IMR-90 (cell line): ENCODE measurements around the gene TMEM63B. TPM values are rescaled to one million over a fixed set of nuclear protein-coding genes. Genes with fewer than 3 reads are reported as not detected.

ENCODE experiments used
- ATAC-seq: fragments of 200-7000 bp; cut with Tn5 transposase; 2 replicates; pipeline ENCODE4 v1.9.1; 2020; ENCODE audit warnings: low read depth, mild to moderate bottlenecking, moderate library complexity
- BruUV-seq: library from RNA; stranded (reverse); fragments of 400-500 nt; replicated peaks from 2 replicates; lab custom pipeline; 2021; lab: Mats Ljungman, UMichigan
- CTCF ChIA-PET: fragments of 300-600 bp; formaldehyde crosslinking; extraction: SDS; loops from one replicate; lab custom pipeline; 2021; ENCODE audit warnings: antibody characterized with exemption; lab: Yijun Ruan, JAX
- POLR2A ChIA-PET: fragments of 300-600 bp; sonication (Branson Sonifier 250); formaldehyde crosslinking; loops from one replicate; lab custom pipeline; 2022; ENCODE audit warnings: antibody characterized with exemption; ENCODE audit not compliant: unreplicated experiment; lab: Charles Lee
- DNase-seq: peaks from one replicate; pipeline ENCODE4 v3.0.0; 2013
- H2AFZ ChIP-seq: replicated peaks from 2 replicates; pipeline ENCODE3; 2013; ENCODE audit warnings: low read length, mild to moderate bottlenecking; ENCODE audit not compliant: poor library complexity
- H2AK5ac ChIP-seq: 2 replicates; pipeline ENCODE4 v1.6.1; 2013; ENCODE audit warnings: low read depth, low read length, inconsistent platforms
- H2AK9ac ChIP-seq: replicated peaks from 2 replicates; pipeline ENCODE3; 2013; ENCODE audit warnings: mild to moderate bottlenecking, low read depth, low read length, moderate library complexity; ENCODE audit not compliant: poor library complexity
- H2BK120ac ChIP-seq: 2 replicates; pipeline ENCODE4 v1.6.1; 2013; ENCODE audit warnings: low read depth, low read length, inconsistent platforms
- H2BK15ac ChIP-seq: 3 replicates; pipeline ENCODE4 v1.6.1; 2013; ENCODE audit warnings: low read depth, low read length, inconsistent platforms
- H2BK20ac ChIP-seq: 2 replicates; pipeline ENCODE4 v1.6.1; 2013; ENCODE audit warnings: low read depth, mild to moderate bottlenecking, inconsistent platforms, low read length, moderate library complexity
- H2BK5ac ChIP-seq: 2 replicates; pipeline ENCODE4 v1.6.1; 2013; ENCODE audit warnings: mild to moderate bottlenecking, low read depth, low read length, inconsistent platforms; ENCODE audit not compliant: poor library complexity, severe bottlenecking
- H3K14ac ChIP-seq: replicated peaks from 2 replicates; pipeline ENCODE4 v1.6.1; 2013; ENCODE audit warnings: low read depth, low read length, inconsistent platforms
- H3K18ac ChIP-seq: 2 replicates; pipeline ENCODE4 v1.6.1; 2013; ENCODE audit warnings: low read depth, low read length, control low read depth
- H3K23ac ChIP-seq: 2 replicates; pipeline ENCODE4 v1.6.1; 2013; ENCODE audit warnings: low read depth, low read length, inconsistent platforms
- H3K27ac ChIP-seq: 2 replicates; pipeline ENCODE4 v1.5.1; 2013; ENCODE audit warnings: mild to moderate bottlenecking, control low read depth, low read length; ENCODE audit not compliant: insufficient read depth
- H3K27me3 ChIP-seq: 2 replicates; pipeline ENCODE4 v1.6.1; 2013; ENCODE audit warnings: low read length; ENCODE audit not compliant: control insufficient read depth, insufficient read depth
- H3K36me3 ChIP-seq: 2 replicates; pipeline ENCODE4 v1.6.1; 2013; ENCODE audit warnings: low read length, mixed read lengths; ENCODE audit not compliant: control insufficient read depth, insufficient read depth
- H3K4ac ChIP-seq: 2 replicates; pipeline ENCODE4 v1.6.1; 2013; ENCODE audit warnings: low read depth, low read length, inconsistent platforms
- H3K4me1 ChIP-seq: 2 replicates; pipeline ENCODE4 v1.6.1; 2013; ENCODE audit warnings: low read length, mixed read lengths; ENCODE audit not compliant: control insufficient read depth, insufficient read depth
- H3K4me2 ChIP-seq: 2 replicates; pipeline ENCODE4 v1.6.1; 2013; ENCODE audit warnings: low read depth, mild to moderate bottlenecking, control low read depth, low read length, moderate library complexity
- H3K4me3 ChIP-seq: 2 replicates; pipeline ENCODE4 v1.5.1; 2013; ENCODE audit warnings: low read depth, mild to moderate bottlenecking, control low read depth, low read length, moderate library complexity; ENCODE audit not compliant: insufficient read depth
- H3K56ac ChIP-seq: 2 replicates; pipeline ENCODE4 v1.6.1; 2013; ENCODE audit warnings: low read length, inconsistent platforms; ENCODE audit not compliant: insufficient read depth; ENCODE audit errors: extremely low read depth
- H3K79me1 ChIP-seq, 2 experiments: 2 replicates each; pipeline ENCODE4 v1.6.1; 2013; ENCODE audit warnings: low read length in 2 of 2, inconsistent platforms in 1 of 2, low read depth in 1 of 2
- H3K9ac ChIP-seq: 2 replicates; pipeline ENCODE4 v1.6.1; 2013; ENCODE audit warnings: low read depth, low read length, control low read depth
- H3K9me1 ChIP-seq: 2 replicates; pipeline ENCODE4 v1.6.1; 2013; ENCODE audit warnings: low read length, inconsistent platforms; ENCODE audit not compliant: insufficient read depth
- H3K9me3 ChIP-seq: 2 replicates; pipeline ENCODE4 v1.6.1; 2013; ENCODE audit warnings: low read length; ENCODE audit not compliant: control insufficient read depth, insufficient read depth
- H4K20me1 ChIP-seq: 2 replicates; pipeline ENCODE4 v1.6.1; 2013; ENCODE audit warnings: low read length, inconsistent platforms; ENCODE audit not compliant: insufficient read depth
- H4K5ac ChIP-seq: 2 replicates; pipeline ENCODE4 v1.6.1; 2013; ENCODE audit warnings: mild to moderate bottlenecking, low read depth, low read length, control low read depth
- H4K8ac ChIP-seq, 2 experiments: 2 replicates each; pipeline ENCODE4 v1.6.1; 2013; ENCODE audit warnings: low read depth in 2 of 2, low read length in 2 of 2, control low read depth in 1 of 2, inconsistent platforms in 1 of 2
- H4K91ac ChIP-seq: 2 replicates; pipeline ENCODE4 v1.6.1; 2013; ENCODE audit warnings: low read depth, low read length, inconsistent platforms; ENCODE audit not compliant: insufficient read depth
- BHLHE40 ChIP-seq: fragments of 150-350 bp; IDR thresholded peaks from 2 replicates; pipeline ENCODE4 v1.6.1; 2016; ENCODE audit warnings: mild to moderate bottlenecking, low read depth, low read length
- CEBPB ChIP-seq: IDR thresholded peaks from 2 replicates; pipeline ENCODE4 v1.6.1; 2012; ENCODE audit warnings: low read depth, low read length, improper control_type of control experiment
- CHD1 ChIP-seq: IDR thresholded peaks from 2 replicates; pipeline ENCODE4 v1.6.1; 2012; ENCODE audit warnings: low read depth, low read length, improper control_type of control experiment
- MAFK ChIP-seq: IDR thresholded peaks from 2 replicates; pipeline ENCODE4 v1.6.1; 2012; ENCODE audit warnings: low read depth, low read length, improper control_type of control experiment
- MAZ ChIP-seq: IDR thresholded peaks from 2 replicates; pipeline ENCODE4 v1.6.1; 2012; ENCODE audit warnings: low read depth, mild to moderate bottlenecking, low read length, improper control_type of control experiment, moderate library complexity, borderline replicate concordance
- MXI1 ChIP-seq: IDR thresholded peaks from 2 replicates; pipeline ENCODE4 v1.6.1; 2012; ENCODE audit warnings: low read depth, mild to moderate bottlenecking, low read length, moderate library complexity, borderline replicate concordance
- NFE2L2 ChIP-seq: fragments of 150-350 bp; IDR thresholded peaks from 2 replicates; pipeline ENCODE4 v1.6.1; 2016; ENCODE audit warnings: low read depth, mild to moderate bottlenecking, low read length
- POLR2A ChIP-seq: IDR thresholded peaks from 2 replicates; pipeline ENCODE4 v1.6.1; 2012; ENCODE audit warnings: mild to moderate bottlenecking, low read depth, low read length
- RAD21 ChIP-seq: IDR thresholded peaks from 2 replicates; pipeline ENCODE4 v1.6.1; 2012; ENCODE audit warnings: low read length, improper control_type of control experiment
- RFX5 ChIP-seq: IDR thresholded peaks from 2 replicates; pipeline ENCODE4 v1.8.0; 2012; ENCODE audit warnings: low read depth, mild to moderate bottlenecking, low read length, moderate library complexity
- SMC3 ChIP-seq: fragments of 150-350 bp; IDR thresholded peaks from 2 replicates; pipeline ENCODE4 v1.6.1; 2016; ENCODE audit warnings: low read depth, mild to moderate bottlenecking, antibody characterized with exemption, low read length, moderate library complexity
- dilution Hi-C: fragments of 300-500 bp; cut with HindIII; formaldehyde crosslinking; loops from one replicate; pipeline ENCODE4 v1.14.3; 2018; ENCODE audit warnings: low sequenced_read_pairs; ENCODE audit not compliant: unreplicated experiment
- in situ Hi-C: fragments of 300-500 bp; cut with MboI; formaldehyde crosslinking; loops from 3 replicates; pipeline ENCODE4 v1.14.3; 2019; ENCODE audit warnings: low sequenced_read_pairs, inconsistent platforms, mixed read lengths
- intact Hi-C: fragments of 100-400 bp; cut with micrococcal nuclease; formaldehyde crosslinking; loops from 2 replicates; pipeline ENCODE4 v1.10.0; 2022
- polyA plus RNA-seq, 3 experiments: library from polyadenylated mRNA; depleted of rRNA; stranded (reverse); fragments of >200 nt; gene quantifications; 2 replicates each; pipeline ENCODE4 v1.2.3, GENCODE V29; 2012; ENCODE audit warnings: low replicate concordance in 1 of 3
- total RNA-seq: library from RNA; depleted of rRNA; stranded (reverse); fragments of >200 nt; gene quantifications from 2 replicates; pipeline ENCODE4 v1.2.3, GENCODE V29; 2012
- TF ChIP-seq, protein P1 (sequence below): fragments of 150-350 bp; IDR thresholded peaks from 2 replicates; pipeline ENCODE4 v1.6.1; 2016; ENCODE audit warnings: low read depth, mild to moderate bottlenecking, low read length, moderate library complexity, borderline replicate concordance
- TF ChIP-seq, protein P2 (sequence below): fragments of 150-350 bp; IDR thresholded peaks from 2 replicates; pipeline ENCODE4 v1.6.1; 2017; ENCODE audit warnings: mild to moderate bottlenecking, antibody characterized with exemption, low read length, low read depth

The TMEM63B gene
- total and polyA plus RNA-seq, 2 of the 4 experiments (the other 2 are of a cell fraction): 12.2 to 42.6 TPM

DNA sequence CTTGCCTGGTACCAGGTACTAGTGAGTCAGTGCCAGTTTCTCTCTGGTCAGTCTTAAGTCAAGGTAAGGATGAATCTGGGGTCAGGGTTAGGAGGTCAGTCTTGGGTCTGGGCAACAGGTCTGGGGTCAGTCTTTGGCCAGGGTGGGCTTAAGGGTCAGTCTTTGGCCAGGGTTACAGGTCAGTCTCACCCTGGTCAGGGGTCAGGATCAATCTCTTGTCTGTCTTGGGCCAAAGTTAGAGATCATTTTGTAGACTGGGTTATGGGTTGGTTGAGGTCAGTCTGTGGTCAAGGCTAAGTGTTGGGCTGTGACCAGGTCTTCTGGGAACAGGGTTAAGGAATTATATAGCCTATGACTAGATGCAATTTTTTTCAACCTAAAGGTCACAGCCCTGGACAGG lies 18.5 kb downstream of the TMEM63B start:
- Histone ChIP-seq H3K4me3 (no peak overlapping the region), H3K79me1 (no peaks in the 10 kb centered on the region), H2BK5ac (no peak overlapping the region), H2BK15ac (no peak overlapping the region), H4K8ac (no peak overlapping the region), H3K23ac (no peak overlapping the region), H2BK120ac (no peak overlapping the region), H3K9me1 (no peaks in the 10 kb centered on the region), H3K27ac (no peak overlapping the region), H2AK5ac (no peak overlapping the region), H4K20me1 (no peaks in the 10 kb centered on the region), H2BK20ac (no peak overlapping the region), H4K91ac (no peak overlapping the region), H2AFZ (no peak overlapping the region), H2AK9ac (no peak overlapping the region), H3K18ac (no peak overlapping the region), H3K36me3 (peaks cover 55% of the 10 kb centered on the region), H3K4me2 (no peak overlapping the region), H3K4me1 (no peaks in the 10 kb centered on the region), H3K4ac (no peak overlapping the region), H3K9me3 (no peaks in the 10 kb centered on the region), H3K56ac (no peak overlapping the region), H3K9ac (no peak overlapping the region), H3K14ac (no peak overlapping the region), H4K5ac (no peak overlapping the region), H3K27me3 (no peaks in the 10 kb centered on the region)
- POLR2A ChIA-PET: no interaction called here
- CTCF ChIA-PET: no interaction called here
- ATAC-seq: no peak
- intact Hi-C loops (no loop called here), in situ Hi-C loops (no loop called here), dilution Hi-C loops (no loop called here)
- no peak for TF ChIP-seq CHD1
- TF ChIP-seq MAZ: no peak
- no peak for TF ChIP-seq CEBPB
- no peak for TF ChIP-seq POLR2A
- no peak for TF ChIP-seq MXI1
- TF ChIP-seq, protein P1, sequence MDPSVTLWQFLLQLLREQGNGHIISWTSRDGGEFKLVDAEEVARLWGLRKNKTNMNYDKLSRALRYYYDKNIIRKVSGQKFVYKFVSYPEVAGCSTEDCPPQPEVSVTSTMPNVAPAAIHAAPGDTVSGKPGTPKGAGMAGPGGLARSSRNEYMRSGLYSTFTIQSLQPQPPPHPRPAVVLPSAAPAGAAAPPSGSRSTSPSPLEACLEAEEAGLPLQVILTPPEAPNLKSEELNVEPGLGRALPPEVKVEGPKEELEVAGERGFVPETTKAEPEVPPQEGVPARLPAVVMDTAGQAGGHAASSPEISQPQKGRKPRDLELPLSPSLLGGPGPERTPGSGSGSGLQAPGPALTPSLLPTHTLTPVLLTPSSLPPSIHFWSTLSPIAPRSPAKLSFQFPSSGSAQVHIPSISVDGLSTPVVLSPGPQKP: no peak
- TF ChIP-seq RFX5: no peak
- TF ChIP-seq NFE2L2: no peak
- TF ChIP-seq MAFK: no peak
- TF ChIP-seq BHLHE40: no peak
- TF ChIP-seq, protein P2, sequence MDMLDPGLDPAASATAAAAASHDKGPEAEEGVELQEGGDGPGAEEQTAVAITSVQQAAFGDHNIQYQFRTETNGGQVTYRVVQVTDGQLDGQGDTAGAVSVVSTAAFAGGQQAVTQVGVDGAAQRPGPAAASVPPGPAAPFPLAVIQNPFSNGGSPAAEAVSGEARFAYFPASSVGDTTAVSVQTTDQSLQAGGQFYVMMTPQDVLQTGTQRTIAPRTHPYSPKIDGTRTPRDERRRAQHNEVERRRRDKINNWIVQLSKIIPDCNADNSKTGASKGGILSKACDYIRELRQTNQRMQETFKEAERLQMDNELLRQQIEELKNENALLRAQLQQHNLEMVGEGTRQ: no peak
- no peak for TF ChIP-seq RAD21
- no peak for TF ChIP-seq SMC3
- BruUV-seq: no TSS peak
- no peak for DNase-seq
